ENCODE results near the gene OVCA2. TPM values are rescaled to one million over a fixed set of nuclear protein-coding genes. Genes with fewer than 3 reads are reported as not detected.

OVCA2 gene
- total RNA-seq, 2 donors from 2014 or later: 41.0 to 49.8 TPM

GRCh38 chr17:2067048-2067561 is 25.3 kb downstream of the OVCA2 start:
- no peaks in the 10 kb centered on the region for H3K36me3 ChIP-seq
- no peak for TF ChIP-seq CTCF (IDR thresholded peaks at IDR 0.05)

DNA sequence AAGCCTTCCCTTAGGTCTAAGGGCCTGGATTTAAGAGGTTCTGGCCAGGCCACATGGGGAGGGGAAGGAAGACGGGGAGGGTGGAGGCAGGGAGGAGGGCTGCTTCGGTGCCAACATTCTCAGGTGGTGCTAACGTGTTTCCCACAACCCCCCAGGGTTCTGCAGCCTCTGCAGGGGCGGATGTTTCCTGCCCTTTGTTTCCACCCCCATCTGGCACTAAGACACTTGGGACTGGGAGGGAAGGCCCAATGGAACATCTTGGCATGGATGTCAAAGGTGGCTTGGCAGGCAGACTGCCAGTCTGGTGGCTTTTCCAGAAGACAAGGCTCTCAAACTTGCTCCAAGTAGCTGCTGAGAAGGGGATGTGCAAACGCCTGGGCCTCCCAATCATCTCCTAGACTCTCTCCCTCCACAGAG is 25.8 kb downstream of the OVCA2 start:
- no peak for DNase-seq
- no peaks in the 10 kb centered on the region for H3K9me3 ChIP-seq
- H3K27me3 ChIP-seq: no peaks in the 10 kb centered on the region
- peak overlapping the region in 1 of 2 donors; percentile 3 for H3K9ac ChIP-seq (ENCODE audit: low read depth in 2 of 2, low read length in 2 of 2)
- intact Hi-C loops (cut with DNase I): no loop called here
- no peak for TF ChIP-seq CTCF (IDR thresholded peaks at IDR 0.05)
- peak overlapping the region; percentile 53 for H3K27ac ChIP-seq
- H3K4me3 ChIP-seq: no peak overlapping the region
- no peaks in the 10 kb centered on the region for H3K4me1 ChIP-seq
- H3K36me3 ChIP-seq: no peaks in the 10 kb centered on the region

More at GRCh38 chr17:2067048-2067561, 25.3 kb downstream of the OVCA2 start:
- intact Hi-C loops (cut with DNase I): no loop called here
- Histone ChIP-seq H3K9ac (ENCODE audit: low read depth in 2 of 2, low read length in 2 of 2) (peak overlapping the region; percentile 3 to 19), H3K4me3 (no peak overlapping the region), H3K9me3 (no peaks in the 10 kb centered on the region), H3K27ac (peak overlapping the region; percentile 53), H3K4me1 (no peaks in the 10 kb centered on the region), H3K27me3 (no peaks in the 10 kb centered on the region)
- DNase-seq: no peak

- intact Hi-C loops (cut with DNase I): no loop called here
- Histone ChIP-seq H3K27ac (peak overlapping the region; percentile 53), H3K9ac (ENCODE audit: low read depth in 2 of 2, low read length in 2 of 2) (peak overlapping the region in 1 of 2 donors; percentile 3), H3K27me3 (no peaks in the 10 kb centered on the region), H3K9me3 (no peaks in the 10 kb centered on the region), H3K36me3 (no peaks in the 10 kb centered on the region), H3K4me1 (no peaks in the 10 kb centered on the region), H3K4me3 (no peak overlapping the region)
- DNase-seq: no peak
- TF ChIP-seq CTCF (IDR thresholded peaks at IDR 0.05): no peak
Measured at GRCh38 chr17:2068031-2068518, 26.3 kb downstream of the OVCA2 start.

- no peaks in the 10 kb centered on the region for H3K4me1 ChIP-seq
- TF ChIP-seq CTCF (IDR thresholded peaks at IDR 0.05): no peak
- no peak for DNase-seq
- H3K4me3 ChIP-seq: no peak overlapping the region
- intact Hi-C loops (cut with DNase I): no loop called here
- no peaks in the 10 kb centered on the region for H3K27me3 ChIP-seq
- no peaks in the 10 kb centered on the region for H3K36me3 ChIP-seq
- no peaks in the 10 kb centered on the region for H3K9me3 ChIP-seq
- H3K27ac ChIP-seq: peak overlapping the region; percentile 53
- H3K9ac ChIP-seq (ENCODE audit: low read depth in 2 of 2, low read length in 2 of 2): peak overlapping the region in 1 of 2 donors; percentile 28
Measured at GRCh38 chr17:2068519-2069051, 26.8 kb downstream of the OVCA2 start.

DNA sequence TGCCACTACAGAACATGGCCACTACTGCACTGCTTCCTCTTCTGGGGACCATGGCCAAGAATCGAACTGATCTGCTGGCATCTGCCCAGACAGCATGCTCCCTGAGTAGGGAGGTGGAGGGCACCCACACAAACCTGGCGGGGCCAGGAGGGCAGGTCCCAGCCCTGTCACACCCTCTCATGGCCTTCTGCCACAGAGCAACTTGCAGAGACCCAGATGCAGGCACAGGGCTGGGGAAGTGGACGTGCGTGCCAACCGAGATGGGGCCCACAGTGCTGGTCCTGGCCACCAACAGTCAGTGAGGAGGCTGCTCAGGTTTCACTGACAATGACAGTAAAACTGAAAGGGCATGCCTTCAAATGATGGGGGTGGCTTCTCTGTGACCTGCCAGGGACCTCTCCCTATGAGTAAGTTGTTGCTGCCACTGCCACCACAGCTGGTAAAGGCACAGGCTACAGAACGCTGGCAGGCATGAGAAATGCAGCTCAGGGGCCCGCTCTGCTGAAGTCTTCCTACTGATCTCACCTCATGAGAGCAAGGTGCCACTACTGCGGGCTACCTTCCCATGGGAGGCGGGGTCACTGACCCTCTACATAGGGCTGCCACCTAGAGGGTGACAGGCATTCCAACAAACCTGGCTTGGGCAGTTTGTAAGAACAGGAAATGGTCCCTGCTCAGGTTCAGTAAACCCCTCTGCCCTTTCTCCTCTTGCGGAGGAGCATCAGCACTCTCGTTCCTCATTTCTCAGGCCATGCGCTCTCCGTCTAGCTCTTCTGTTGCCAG is 28.6 kb downstream of the OVCA2 start:
- TF ChIP-seq CTCF (IDR thresholded peaks at IDR 0.05): no peak
- no peaks in the 10 kb centered on the region for H3K27me3 ChIP-seq
- no peaks in the 10 kb centered on the region for H3K4me1 ChIP-seq
- peak overlapping the region; percentile 14 to 40 for H3K9ac ChIP-seq (ENCODE audit: low read depth in 2 of 2, low read length in 2 of 2)
- H3K4me3 ChIP-seq: no peak overlapping the region
- peak overlapping the region; percentile 45 for H3K27ac ChIP-seq
- no peak for DNase-seq
- intact Hi-C loops (cut with DNase I): no loop called here
- no peaks in the 10 kb centered on the region for H3K9me3 ChIP-seq
- H3K36me3 ChIP-seq: no peaks in the 10 kb centered on the region
